IPS-18c (cell line): Measurements from ENCODE around the gene CD9.

Experiments
- H3K4me3 ChIP-seq: 2 replicates; pipeline ENCODE4 v1.7.0; 2013; ENCODE audit warnings: low read depth, mild to moderate bottlenecking, low read length, moderate library complexity; ENCODE audit not compliant: insufficient read depth
- H3K9me3 ChIP-seq: one replicate; pipeline ENCODE4 v1.6.1; 2013; ENCODE audit warnings: mild to moderate bottlenecking, low read length, moderate library complexity; ENCODE audit not compliant: control insufficient read depth, insufficient read depth

Gene CD9

GRCh38 chr12:6228535-6229223 is 28.5 kb downstream of the CD9 start:
- H3K9me3 ChIP-seq = peaks cover 2% of the 10 kb centered on the region
- no peak overlapping the region for H3K4me3 ChIP-seq

- Histone ChIP-seq H3K9me3 (peaks cover 2% of the 10 kb centered on the region), H3K4me3 (no peak overlapping the region)
Measured at GRCh38 chr12:6229224-6230218, 29.3 kb downstream of the CD9 start.

- no peak overlapping the region for H3K4me3 ChIP-seq
- peaks cover 2% of the 10 kb centered on the region for H3K9me3 ChIP-seq
Measured at GRCh38 chr12:6230321-6231110, 30.3 kb downstream of the CD9 start.

- Histone ChIP-seq H3K9me3 (peaks cover 2% of the 10 kb centered on the region), H3K4me3 (no peak overlapping the region)
Measured at GRCh38 chr12:6231359-6232268, 31.4 kb downstream of the CD9 start.

GRCh38 chr12:6233121-6233971 is 33.1 kb downstream of the CD9 start:
- Histone ChIP-seq H3K9me3 (no peaks in the 10 kb centered on the region), H3K4me3 (no peak overlapping the region)

- H3K4me3 ChIP-seq = no peak overlapping the region
- H3K9me3 ChIP-seq = no peaks in the 10 kb centered on the region
Measured at GRCh38 chr12:6234214-6234613, 34.0 kb downstream of the CD9 start.

GRCh38 chr12:6234906-6235305 is 34.7 kb downstream of the CD9 start:
- no peak overlapping the region for H3K4me3 ChIP-seq
- H3K9me3 ChIP-seq = no peaks in the 10 kb centered on the region

GRCh38 chr12:6235499-6235898 is 35.3 kb downstream of the CD9 start:
- Histone ChIP-seq H3K4me3 (no peak overlapping the region), H3K9me3 (no peaks in the 10 kb centered on the region)

- Histone ChIP-seq H3K4me3 (no peak overlapping the region), H3K9me3 (no peaks in the 10 kb centered on the region)
Measured at GRCh38 chr12:6235906-6236640, 35.9 kb downstream of the CD9 start.

GRCh38 chr12:6236641-6236940 is 36.4 kb downstream of the CD9 start:
- Histone ChIP-seq H3K4me3 (no peak overlapping the region), H3K9me3 (no peaks in the 10 kb centered on the region)

GRCh38 chr12:6237830-6238229 is 37.6 kb downstream of the CD9 start:
- H3K9me3 ChIP-seq = no peaks in the 10 kb centered on the region
- H3K4me3 ChIP-seq = no peak overlapping the region

GRCh38 chr12:6238875-6239274 is 38.7 kb downstream of the CD9 start:
- no peaks in the 10 kb centered on the region for H3K9me3 ChIP-seq
- no peak overlapping the region for H3K4me3 ChIP-seq

- H3K4me3 ChIP-seq = no peak overlapping the region
- H3K9me3 ChIP-seq = peaks cover 3% of the 10 kb centered on the region
Measured at GRCh38 chr12:6241495-6241894, 41.3 kb downstream of the CD9 start.

GRCh38 chr12:6249580-6249979 is 49.4 kb downstream of the CD9 start:
- Histone ChIP-seq H3K9me3 (peaks cover 5% of the 10 kb centered on the region), H3K4me3 (no peak overlapping the region)

- no peak overlapping the region for H3K4me3 ChIP-seq
- peaks cover 2% of the 10 kb centered on the region for H3K9me3 ChIP-seq
Measured at GRCh38 chr12:6250343-6250742, 50.1 kb downstream of the CD9 start.
